ENCODE results near the gene PGGHG. TPM values are rescaled to one million over a fixed set of nuclear protein-coding genes. Genes with fewer than 3 reads are reported as not detected.

PGGHG gene
- polyA plus RNA-seq, 3 donors: 1.6 to 82.9 (median 2.1) TPM

GRCh38 chr11:329886-330253 lies 40.9 kb downstream of the PGGHG start:
- Histone ChIP-seq H3K27ac (ENCODE audit: low read depth in 1 of 2, low read length in 2 of 2) (no peak overlapping the region), H4K20me1 (ENCODE audit: insufficient read depth, low read length) (no peaks in the 10 kb centered on the region), H2AFZ (ENCODE audit: insufficient read depth, low read depth, low read length, poor library complexity, severe bottlenecking) (no peak overlapping the region), H3K4me3 (replicated peaks in 1 of 3; ENCODE audit: low read depth in 2 of 3, low read length in 3 of 3) (no peak overlapping the region), H3K36me3 (replicated peaks in 1 of 2; ENCODE audit: control insufficient read depth in 1 of 2, insufficient read depth in 2 of 2, low read length in 2 of 2) (no peaks in the 10 kb centered on the region), H3K4me1 (ENCODE audit: control insufficient read depth in 1 of 2, insufficient read depth in 2 of 2, low read length in 2 of 2) (peaks cover 28 to 47% of the 10 kb centered on the region in 2 donors), H3K4me2 (replicated peaks; ENCODE audit: extremely low read depth, low read length, poor library complexity, severe bottlenecking) (no peak overlapping the region), H3K27me3 (ENCODE audit: control insufficient read depth in 2 of 2, insufficient read depth in 2 of 2, low read length in 2 of 2) (no peaks in the 10 kb centered on the region), H3K79me2 (ENCODE audit: insufficient read depth, low read length) (no peaks in the 10 kb centered on the region), H3K9me3 (replicated peaks in 1 of 2; ENCODE audit: control insufficient read depth in 1 of 2, insufficient read depth in 1 of 2, low read length in 2 of 2) (peaks cover 7 to 23% of the 10 kb centered on the region in 2 donors), H3K9ac (ENCODE audit: insufficient read depth, low read length, poor library complexity, severe bottlenecking) (no peak overlapping the region)
- Mint-ChIP-seq H3K9me3 (peaks cover 15 to 24% (median 21%) of the 10 kb centered on the region in 7 donors), H3K4me1 (peaks cover 47% of the 10 kb centered on the region), H3K4me3 (no peak overlapping the region), H3K27ac (peak overlapping the region in 1 of 7 donors; percentile 78), H3K36me3 (peaks cover 2 to 3% of the 10 kb centered on the region in 2 donors), H3K27me3 (ENCODE audit: low read depth in 3 of 3) (peaks cover 5 to 8% (median 6%) of the 10 kb centered on the region in 3 donors)
- WGBS (ENCODE audit: insufficient coverage): no CpG with 5 or more reads among the region's 2 CpGs
- TF ChIP-seq CTCF (IDR thresholded peaks at IDR 0.05): no peak
- intact Hi-C loops (cut with micrococcal nuclease): no loop called here
- no peak for DNase-seq

- Mint-ChIP-seq H3K9me3 (peaks cover 15 to 24% (median 21%) of the 10 kb centered on the region in 7 donors), H3K27me3 (ENCODE audit: low read depth in 3 of 3) (peaks cover 5 to 8% (median 7%) of the 10 kb centered on the region in 3 donors), H3K4me1 (peaks cover 45% of the 10 kb centered on the region), H3K36me3 (peaks cover 2 to 3% of the 10 kb centered on the region in 2 donors), H3K27ac (peak overlapping the region in 1 of 7 donors; percentile 66), H3K4me3 (no peak overlapping the region)
- peaks cover 7 to 23% of the 10 kb centered on the region in 2 donors for H3K9me3 ChIP-seq (replicated peaks in 1 of 2; ENCODE audit: control insufficient read depth in 1 of 2, insufficient read depth in 1 of 2, low read length in 2 of 2)
- H3K9ac ChIP-seq (ENCODE audit: insufficient read depth, low read length, poor library complexity, severe bottlenecking): no peak overlapping the region
- WGBS (ENCODE audit: insufficient coverage): 95% methylated on average over 8 of the region's 14 CpGs
- no peak overlapping the region for H3K4me2 ChIP-seq (replicated peaks; ENCODE audit: extremely low read depth, low read length, poor library complexity, severe bottlenecking)
- H2AFZ ChIP-seq (ENCODE audit: insufficient read depth, low read depth, low read length, poor library complexity, severe bottlenecking): no peak overlapping the region
- no peaks in the 10 kb centered on the region for H3K36me3 ChIP-seq (replicated peaks in 1 of 2; ENCODE audit: control insufficient read depth in 1 of 2, insufficient read depth in 2 of 2, low read length in 2 of 2)
- intact Hi-C loops (cut with micrococcal nuclease): no loop called here
- TF ChIP-seq CTCF (IDR thresholded peaks at IDR 0.05): no peak
- H3K27me3 ChIP-seq (ENCODE audit: control insufficient read depth in 2 of 2, insufficient read depth in 2 of 2, low read length in 2 of 2): no peaks in the 10 kb centered on the region
- no peaks in the 10 kb centered on the region for H3K79me2 ChIP-seq (ENCODE audit: insufficient read depth, low read length)
- no peaks in the 10 kb centered on the region for H4K20me1 ChIP-seq (ENCODE audit: insufficient read depth, low read length)
- no peak overlapping the region for H3K27ac ChIP-seq (ENCODE audit: low read depth in 1 of 2, low read length in 2 of 2)
- peaks cover 28 to 43% of the 10 kb centered on the region in 2 donors for H3K4me1 ChIP-seq (ENCODE audit: control insufficient read depth in 1 of 2, insufficient read depth in 2 of 2, low read length in 2 of 2)
- no peak overlapping the region for H3K4me3 ChIP-seq (replicated peaks in 1 of 3; ENCODE audit: low read depth in 2 of 3, low read length in 3 of 3)
- no peak for DNase-seq
Measured at GRCh38 chr11:330307-330693, 41.4 kb downstream of the PGGHG start.

Measured in CD14-positive monocyte (primary cell).